Endothelial cell of umbilical vein (primary cell): ENCODE data around the gene CRYL1. TPM values are rescaled to one million over a fixed set of nuclear protein-coding genes. Genes with fewer than 3 reads are reported as not detected.

Source experiments
- BruUV-seq: library from RNA; stranded (reverse); fragments of 400-500 nt; replicated peaks from 2 replicates; lab custom pipeline; 2021; lab: Mats Ljungman, UMichigan
- CTCF ChIA-PET: fragments of 300-600, 350-600 bp; sonication (Branson Sonifier 250); formaldehyde crosslinking; loops from one replicate; lab custom pipeline; 2021; ENCODE audit warnings: antibody characterized with exemption, inconsistent platforms; lab: Charles Lee
- POLR2A ChIA-PET: fragments of 300-600, 350-600 bp; sonication (Branson Sonifier 250); formaldehyde crosslinking; loops from one replicate; lab custom pipeline; 2021; ENCODE audit warnings: antibody characterized with exemption, inconsistent platforms; lab: Charles Lee
- DNase-seq: peaks from one replicate; pipeline ENCODE4 v3.0.0-alpha.2; 2011; ENCODE audit warnings: low read depth, low spot score
- FAIRE-seq: peaks from 2 replicates; lab custom pipeline; 2011; peaks lifted over from hg19 to GRCh38; lab: Jason Lieb, UNC
- H2AFZ ChIP-seq: 2 replicates; pipeline ENCODE4 v1.6.0; 2012; ENCODE audit warnings: low read depth, low read length, control low read depth, inconsistent platforms
- H3K27ac ChIP-seq: 2 replicates; pipeline ENCODE4 v1.5.1; 2011; ENCODE audit warnings: low read depth, mild to moderate bottlenecking, control low read depth, low read length, moderate library complexity; ENCODE audit not compliant: insufficient read depth
- H3K27me3 ChIP-seq, 2 experiments: 2 replicates each; pipeline versions ENCODE4 v1.6.0 to v1.6.1; 2011; ENCODE audit warnings: low read length in 2 of 2, mixed read lengths in 1 of 2; ENCODE audit not compliant: control insufficient read depth in 2 of 2, insufficient read depth in 2 of 2
- H3K36me3 ChIP-seq, 2 experiments: 2 replicates in 1 of 2; 3 replicates in 1 of 2; pipeline ENCODE4 v1.5.1; 2011; ENCODE audit warnings: low read length in 2 of 2, mild to moderate bottlenecking in 1 of 2, moderate library complexity in 1 of 2; ENCODE audit not compliant: control insufficient read depth in 2 of 2, insufficient read depth in 2 of 2; ENCODE audit errors: extremely low read depth in 1 of 2
- H3K4me1 ChIP-seq: 3 replicates; pipeline ENCODE4 v1.5.1; 2011; ENCODE audit warnings: mild to moderate bottlenecking, low read length; ENCODE audit not compliant: control insufficient read depth, insufficient read depth; ENCODE audit errors: extremely low read depth
- H3K4me2 ChIP-seq: 2 replicates; pipeline ENCODE4 v1.6.1; 2011; ENCODE audit warnings: low read length, control low read depth, mixed read lengths; ENCODE audit not compliant: insufficient read depth
- H3K4me3 ChIP-seq, 3 experiments: fragments of 200-600 bp in 1 of 3; sonication (generic), shearing (Covaris generic) in 1 of 3; replicated peaks in 1 of 3; 2 replicates each; pipeline ENCODE4 v1.5.1; 2011 to 2016; ENCODE audit warnings: control low read depth in 3 of 3, low read length in 3 of 3, mild to moderate bottlenecking in 2 of 3, inconsistent platforms in 1 of 3, low read depth in 1 of 3, moderate library complexity in 1 of 3; ENCODE audit not compliant: insufficient read depth in 1 of 3
- H3K79me2 ChIP-seq: 2 replicates; pipeline ENCODE4 v1.6.0; 2012; ENCODE audit warnings: low read length, inconsistent platforms; ENCODE audit not compliant: control insufficient read depth, insufficient read depth
- H3K9ac ChIP-seq: replicated peaks from 2 replicates; pipeline ENCODE3; 2011; ENCODE audit warnings: low read length, control low read depth; ENCODE audit not compliant: insufficient read depth; ENCODE audit errors: extremely low read depth
- H3K9me1 ChIP-seq: replicated peaks from 3 replicates; pipeline ENCODE4 v1.6.0; 2011; ENCODE audit warnings: mild to moderate bottlenecking, low read length; ENCODE audit not compliant: control insufficient read depth, insufficient read depth; ENCODE audit errors: extremely low read depth
- H3K9me3 ChIP-seq: replicated peaks from 2 replicates; pipeline ENCODE4 v1.5.1; 2012; ENCODE audit warnings: low read length, inconsistent platforms; ENCODE audit not compliant: control insufficient read depth, insufficient read depth
- H4K20me1 ChIP-seq: replicated peaks from 2 replicates; pipeline ENCODE3; 2011; ENCODE audit warnings: mild to moderate bottlenecking, low read length; ENCODE audit not compliant: control insufficient read depth, insufficient read depth; ENCODE audit errors: extremely low read depth
- CTCF ChIP-seq, 2 donors: IDR thresholded peaks; 1 replicate in 1 of 2; 2 replicates in 1 of 2; pipeline ENCODE4 v1.5.1; 2011; ENCODE audit warnings: low read length in 2 of 2, mild to moderate bottlenecking in 2 of 2, moderate library complexity in 2 of 2, control low read depth in 1 of 2, inconsistent platforms in 1 of 2, low read depth in 1 of 2; ENCODE audit not compliant: insufficient read depth in 1 of 2; ENCODE audit errors: extremely low read depth in 1 of 2
- EZH2 ChIP-seq: IDR thresholded peaks from 2 replicates; pipeline ENCODE4 v1.6.1; 2012; ENCODE audit warnings: borderline replicate concordance, low read depth, mild to moderate bottlenecking, moderate library complexity, low read length, inconsistent platforms; ENCODE audit not compliant: severe bottlenecking
- FOS ChIP-seq: IDR thresholded peaks from 2 replicates; pipeline ENCODE4 v1.6.1; 2011; ENCODE audit warnings: mild to moderate bottlenecking, low read length, moderate library complexity, borderline replicate concordance; ENCODE audit not compliant: insufficient read depth
- GATA2 ChIP-seq: IDR thresholded peaks from 2 replicates; pipeline ENCODE4 v1.7.0; 2011; ENCODE audit warnings: low read depth, mild to moderate bottlenecking, moderate library complexity, mixed read lengths, low read length; ENCODE audit not compliant: insufficient read length, insufficient read depth
- JUN ChIP-seq: IDR thresholded peaks from 2 replicates; pipeline ENCODE4 v1.6.1; 2011; ENCODE audit warnings: borderline replicate concordance, low read depth; ENCODE audit not compliant: insufficient read length, insufficient read depth
- MYC ChIP-seq: IDR thresholded peaks from one replicate; pipeline ENCODE4 v1.6.1; 2011; ENCODE audit warnings: mild to moderate bottlenecking, low read depth, low read length
- POLR2A ChIP-seq: IDR thresholded peaks from 2 replicates; pipeline ENCODE4 v1.6.1; 2012; ENCODE audit warnings: low read depth, mild to moderate bottlenecking, control low read depth, low read length
- POLR2AphosphoS5 ChIP-seq: IDR thresholded peaks from 2 replicates; pipeline ENCODE4 v1.6.1; 2012; ENCODE audit warnings: low read depth, mild to moderate bottlenecking, control low read depth, low read length, moderate library complexity; ENCODE audit not compliant: insufficient read depth
- dilution Hi-C: fragments of 300-500 bp; cut with MboI; formaldehyde crosslinking; loops from one replicate; pipeline ENCODE4 v1.15.0; 2019; ENCODE audit warnings: low sequenced_read_pairs; ENCODE audit not compliant: extremely low pct_ligation_motif_present
- intact Hi-C: fragments of 100-400 bp; cut with micrococcal nuclease; formaldehyde crosslinking; loops from one replicate; pipeline ENCODE4 v1.10.0; 2022
- polyA plus RNA-seq, 4 experiments: library from polyadenylated mRNA; depleted of rRNA in 3 of 4; stranded (reverse) in 3 of 4; unstranded in 1 of 4; fragments of >200 nt; gene quantifications; 2 replicates each; pipeline versions ENCODE4 v1.2.1 to v1.2.3, GENCODE V29; 2011 to 2012; ENCODE audit warnings: missing spikeins in 1 of 4
- total RNA-seq: library from RNA; stranded (reverse); gene quantifications from 2 replicates; pipeline ENCODE4 v1.2.3, GENCODE V29; 2021
- TF ChIP-seq, protein P1 (sequence below): IDR thresholded peaks from 2 replicates; pipeline ENCODE4 v1.6.1; 2011; ENCODE audit not compliant: insufficient read depth, insufficient read length

The CRYL1 gene
- total and polyA plus RNA-seq, 2 donors (not counting 3 experiments of a cell fraction or from before 2014, with no cell fraction given) = 13.9 to 39.0 TPM

- H3K27ac ChIP-seq = no peak overlapping the region
- no peaks in the 10 kb centered on the region for H3K79me2 ChIP-seq
- peaks cover 4% of the 10 kb centered on the region for H3K4me1 ChIP-seq
- no peaks in the 10 kb centered on the region for H3K9me3 ChIP-seq
- H3K4me3 ChIP-seq = no peak overlapping the region
- H3K36me3 ChIP-seq = no peaks in the 10 kb centered on the region
- H3K4me2 ChIP-seq = no peak overlapping the region
- intact Hi-C loops = loop anchor here (5.0 to 10.0 kb wide), 2 partner anchors 279 to 976 kb away; no protein-coding TSS in a partner anchor
- no peaks in the 10 kb centered on the region for H3K9me1 ChIP-seq
- H3K27me3 ChIP-seq = no peaks in the 10 kb centered on the region
- ChIA-PET CTCF (interaction anchor here (1.6 kb wide), 1 partner anchor 426 kb away, joined by 7 read pairs; no protein-coding TSS in a partner anchor), POLR2A (no interaction called here)
- no peak overlapping the region for H2AFZ ChIP-seq
- TF ChIP-seq GATA2 = no peak
- no peak for TF ChIP-seq POLR2AphosphoS5
- no peak for TF ChIP-seq FOS
- no peak for DNase-seq
- no peaks in the 10 kb centered on the region for H4K20me1 ChIP-seq
- dilution Hi-C loops = no loop called here
- no TSS peak for BruUV-seq
- H3K9ac ChIP-seq = no peak overlapping the region
- no peak for FAIRE-seq
Measured at GRCh38 chr13:20498659-20499058, 27.0 kb downstream of the CRYL1 start.

DNA sequence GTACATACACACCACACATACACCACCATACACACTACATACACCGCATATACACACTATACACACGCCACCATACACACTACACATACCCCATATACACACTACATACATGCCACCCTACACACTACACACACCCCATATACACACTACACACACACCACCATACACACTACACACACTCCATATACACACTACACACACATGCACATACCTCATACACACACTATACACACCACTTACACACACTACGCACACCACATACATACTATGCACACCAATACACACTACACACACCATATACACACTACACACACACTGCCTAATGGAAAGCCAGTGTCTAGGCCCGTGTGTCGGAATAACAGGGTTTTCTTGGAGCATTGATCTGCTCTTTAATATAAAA lies 27.5 kb downstream of the CRYL1 start:
- no peaks in the 10 kb centered on the region for H3K36me3 ChIP-seq
- intact Hi-C loops = loop anchor here (5.0 to 10.0 kb wide), 2 partner anchors 279 to 977 kb away; no protein-coding TSS in a partner anchor
- H3K9me1 ChIP-seq = no peaks in the 10 kb centered on the region
- dilution Hi-C loops = no loop called here
- FAIRE-seq (no peak), DNase-seq (no peak)
- H4K20me1 ChIP-seq = no peaks in the 10 kb centered on the region
- H3K9me3 ChIP-seq = no peaks in the 10 kb centered on the region
- no peak overlapping the region for H3K27ac ChIP-seq
- H3K4me1 ChIP-seq = peaks cover 4% of the 10 kb centered on the region
- no peak for TF ChIP-seq JUN
- TF ChIP-seq FOS = no peak
- no peak for TF ChIP-seq POLR2A
- TF ChIP-seq POLR2AphosphoS5 = no peak
- TF ChIP-seq CTCF (IDR thresholded peaks at IDR 0.05; ENCODE audit: extremely low read depth in 1 of 2, insufficient read depth in 1 of 2, low read depth in 1 of 2, low read length in 2 of 2) = no peak
- TF ChIP-seq EZH2 = no peak
- no peak for TF ChIP-seq MYC
- TF ChIP-seq, protein P1, sequence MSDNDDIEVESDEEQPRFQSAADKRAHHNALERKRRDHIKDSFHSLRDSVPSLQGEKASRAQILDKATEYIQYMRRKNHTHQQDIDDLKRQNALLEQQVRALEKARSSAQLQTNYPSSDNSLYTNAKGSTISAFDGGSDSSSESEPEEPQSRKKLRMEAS = no peak
- TF ChIP-seq GATA2 = no peak
- no peak overlapping the region for H3K9ac ChIP-seq
- H2AFZ ChIP-seq = no peak overlapping the region
- H3K27me3 ChIP-seq = no peaks in the 10 kb centered on the region
- no peak overlapping the region for H3K4me3 ChIP-seq
- H3K79me2 ChIP-seq = no peaks in the 10 kb centered on the region
- no peak overlapping the region for H3K4me2 ChIP-seq
- ChIA-PET POLR2A (no interaction called here), CTCF (no interaction called here)
- no TSS peak for BruUV-seq
